Lower leg skin (tissue), 4 donors: ENCODE measurements around the gene GRB10. TPM values are rescaled to one million over a fixed set of nuclear protein-coding genes. Genes with fewer than 3 reads are reported as not detected.
"Not testable (repeated sequence)": the region's sequence is repeated elsewhere in the genome, so short reads cannot be mapped to it uniquely, and the experiment has no call there.

Experiments used
- DNase-seq, 2 donors: peaks; one replicate each; pipeline ENCODE4 v3.0.0-alpha.2; 2019; ENCODE audit warnings: low spot score in 2 of 2
- H3K4me3 ChIP-seq: fragments of 200-600 bp; sonication (generic); 2 replicates; pipeline ENCODE4 v1.5.1; 2017; ENCODE audit warnings: mild to moderate bottlenecking, low read depth; ENCODE audit not compliant: poor library complexity, severe bottlenecking
- POLR2A ChIP-seq, 2 donors: fragments of 450-650 bp; IDR thresholded peaks; one replicate each; pipeline ENCODE4 v1.6.1; 2016 to 2017; ENCODE audit warnings: antibody characterized with exemption in 2 of 2, mild to moderate bottlenecking in 1 of 2, moderate library complexity in 1 of 2
- WGBS, 2 donors: methylation state at CpG; one replicate each; pipeline ENCODE4 v1.1.5; 2018; 5-methylcytosine and 5-hydroxymethylcytosine counted together
- intact Hi-C: fragments of 100-400 bp; cut with DNase I; formaldehyde crosslinking; loops from one replicate; pipeline ENCODE4 v1.15.0; 2023; ENCODE audit warnings: low total_unique reads
- total RNA-seq, 4 donors: library from RNA; depleted of rRNA; stranded (reverse); fragments of >200 nt; gene quantifications; one replicate each; pipeline ENCODE4 v1.1.0, GENCODE V29; 2016
- TF ChIP-seq, protein P1 (sequence below), 3 donors: fragments of 450-650 bp; IDR thresholded peaks; one replicate each; pipeline ENCODE4 v1.5.1; 2016; ENCODE audit warnings: antibody characterized with exemption in 3 of 3, mild to moderate bottlenecking in 3 of 3, moderate library complexity in 2 of 3

Gene GRB10
- total RNA-seq, 4 donors from 2014 or later, result 6.6 to 25.7 (median 15.2) TPM

DNA sequence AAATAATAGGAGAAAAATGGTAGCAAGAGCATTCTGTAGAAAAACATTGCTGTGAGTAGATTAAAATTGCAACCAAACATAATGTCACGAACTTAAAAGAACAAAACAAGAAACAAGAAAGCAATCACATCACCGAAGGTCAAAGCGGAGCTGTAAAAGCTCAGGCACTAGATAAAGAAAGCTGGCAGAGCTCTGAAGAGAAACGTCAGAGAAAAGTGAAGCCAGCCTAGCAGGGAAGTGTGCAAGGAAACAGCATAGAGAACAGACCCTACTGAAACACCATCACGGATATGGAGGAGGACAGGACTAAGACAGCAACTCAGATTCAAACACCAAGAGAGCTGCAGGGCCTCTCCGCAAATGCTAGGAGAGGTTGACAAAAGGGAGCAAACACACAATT is 195.0 kb downstream of the GRB10 start:
- H3K4me3 ChIP-seq, result no peak overlapping the region
- no peak for DNase-seq
- intact Hi-C loops, result loop anchor here (5.0 kb wide), 1 partner anchor 1640 kb away; no protein-coding TSS in a partner anchor
- WGBS, 2 donors, result 84 to 87% methylated on average over 6 of the region's 6 CpGs
- TF ChIP-seq, protein P1, sequence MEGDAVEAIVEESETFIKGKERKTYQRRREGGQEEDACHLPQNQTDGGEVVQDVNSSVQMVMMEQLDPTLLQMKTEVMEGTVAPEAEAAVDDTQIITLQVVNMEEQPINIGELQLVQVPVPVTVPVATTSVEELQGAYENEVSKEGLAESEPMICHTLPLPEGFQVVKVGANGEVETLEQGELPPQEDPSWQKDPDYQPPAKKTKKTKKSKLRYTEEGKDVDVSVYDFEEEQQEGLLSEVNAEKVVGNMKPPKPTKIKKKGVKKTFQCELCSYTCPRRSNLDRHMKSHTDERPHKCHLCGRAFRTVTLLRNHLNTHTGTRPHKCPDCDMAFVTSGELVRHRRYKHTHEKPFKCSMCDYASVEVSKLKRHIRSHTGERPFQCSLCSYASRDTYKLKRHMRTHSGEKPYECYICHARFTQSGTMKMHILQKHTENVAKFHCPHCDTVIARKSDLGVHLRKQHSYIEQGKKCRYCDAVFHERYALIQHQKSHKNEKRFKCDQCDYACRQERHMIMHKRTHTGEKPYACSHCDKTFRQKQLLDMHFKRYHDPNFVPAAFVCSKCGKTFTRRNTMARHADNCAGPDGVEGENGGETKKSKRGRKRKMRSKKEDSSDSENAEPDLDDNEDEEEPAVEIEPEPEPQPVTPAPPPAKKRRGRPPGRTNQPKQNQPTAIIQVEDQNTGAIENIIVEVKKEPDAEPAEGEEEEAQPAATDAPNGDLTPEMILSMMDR (IDR thresholded peaks at IDR 0.05), result no peak
- TF ChIP-seq POLR2A (IDR thresholded peaks at IDR 0.05), result no peak

DNA sequence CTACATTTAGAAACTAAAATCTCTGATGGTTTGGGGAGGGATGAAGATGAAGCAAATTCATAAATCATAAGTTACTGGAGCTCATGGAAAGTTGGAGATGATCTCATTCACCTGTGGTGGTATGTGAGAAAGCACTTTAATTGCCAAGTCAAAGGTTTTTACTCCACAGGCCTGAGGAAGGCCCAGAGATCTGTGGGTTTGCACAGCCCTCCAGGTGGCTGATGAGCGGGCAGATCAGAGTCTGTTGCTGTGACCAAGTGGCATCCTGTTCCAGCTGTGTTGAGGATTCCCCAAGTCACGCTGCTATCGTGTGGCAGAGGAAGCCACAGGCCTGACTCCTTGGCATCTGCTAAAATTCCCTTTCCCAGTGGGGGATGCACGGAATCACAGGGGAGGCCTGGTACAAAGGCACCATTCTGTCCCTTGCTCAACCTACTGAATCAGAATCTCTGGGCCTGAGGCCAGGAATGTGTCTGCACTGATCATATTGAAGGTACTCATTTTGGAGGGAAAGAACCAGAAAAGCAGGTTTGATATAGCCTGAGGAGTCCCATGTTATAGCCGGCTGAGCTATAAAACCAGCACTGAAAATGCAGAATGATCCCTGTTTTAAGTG is 197.8 kb downstream of the GRB10 start:
- H3K4me3 ChIP-seq, result no peak overlapping the region
- TF ChIP-seq, protein P1 (IDR thresholded peaks at IDR 0.05), result no peak
- TF ChIP-seq POLR2A (IDR thresholded peaks at IDR 0.05), result no peak
- intact Hi-C loops, result loop anchor here (5.0 kb wide), 1 partner anchor 1642 kb away; no protein-coding TSS in a partner anchor
- no peak for DNase-seq
- WGBS, 2 donors, result 55 to 59% methylated on average over 5 of the region's 5 CpGs

DNA sequence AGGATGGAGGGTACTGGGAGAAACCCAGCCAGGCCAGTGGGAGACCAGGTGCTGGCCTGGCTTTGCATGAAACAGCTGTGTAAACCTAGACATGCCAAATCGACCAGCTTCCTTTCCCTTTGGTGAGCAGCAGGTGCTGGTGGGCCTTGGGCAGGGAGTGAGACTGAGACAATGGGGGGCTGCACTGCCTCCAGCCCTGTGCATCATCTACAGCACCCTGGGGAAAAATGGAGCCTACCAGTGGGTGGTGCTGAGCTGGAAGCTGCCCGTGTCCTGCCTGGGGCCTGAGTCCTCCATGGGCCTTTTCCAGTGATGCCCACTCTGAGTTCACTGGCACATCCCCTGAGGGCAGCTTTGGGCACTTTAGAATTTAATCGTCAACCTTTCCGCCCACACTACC is 198.3 kb downstream of the GRB10 start:
- no peak for DNase-seq
- no peak overlapping the region for H3K4me3 ChIP-seq
- intact Hi-C loops, result no loop called here
- TF ChIP-seq, protein P1 (IDR thresholded peaks at IDR 0.05), result no peak
- no peak for TF ChIP-seq POLR2A (IDR thresholded peaks at IDR 0.05)
- WGBS, 2 donors, result 73 to 75% methylated on average over 4 of the region's 4 CpGs

DNA sequence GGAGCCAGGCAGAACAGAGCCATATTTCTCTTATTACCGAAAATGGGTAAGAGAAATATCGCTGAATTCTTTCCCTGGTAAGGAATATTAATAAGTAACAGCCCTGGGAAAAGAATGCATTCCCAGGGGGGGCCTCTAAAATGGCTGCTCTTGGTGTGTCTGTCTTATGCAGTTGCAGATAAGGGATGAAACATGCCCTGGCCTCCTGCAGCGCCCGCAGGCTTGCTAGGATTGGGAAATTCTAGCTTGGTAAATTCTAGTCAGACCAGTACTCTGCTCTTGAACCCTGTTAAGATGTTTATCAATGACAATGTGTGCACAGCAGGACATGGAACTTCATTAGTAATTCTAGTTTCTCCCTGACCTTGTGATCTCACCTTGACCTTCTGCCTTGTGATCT is 199.4 kb downstream of the GRB10 start:
- intact Hi-C loops, DNase-seq, H3K4me3 ChIP-seq: not testable (repeated sequence)
- WGBS, 2 donors, result 92 to 93% methylated on average over 4 of the region's 4 CpGs

- intact Hi-C loops, H3K4me3 ChIP-seq, DNase-seq: not testable (repeated sequence)
- 95 to 97% methylated on average over 4 of the region's 4 CpGs for WGBS, 2 donors
These were observed 200.4 kb downstream of the GRB10 start for GRCh38 chr7:50582271-50582670.

- intact Hi-C loops, DNase-seq, H3K4me3 ChIP-seq: not testable (repeated sequence)
- 57 to 71% methylated on average over 2 of the region's 2 CpGs for WGBS, 2 donors
These were observed 202.0 kb downstream of the GRB10 start for GRCh38 chr7:50580666-50581065.

DNA sequence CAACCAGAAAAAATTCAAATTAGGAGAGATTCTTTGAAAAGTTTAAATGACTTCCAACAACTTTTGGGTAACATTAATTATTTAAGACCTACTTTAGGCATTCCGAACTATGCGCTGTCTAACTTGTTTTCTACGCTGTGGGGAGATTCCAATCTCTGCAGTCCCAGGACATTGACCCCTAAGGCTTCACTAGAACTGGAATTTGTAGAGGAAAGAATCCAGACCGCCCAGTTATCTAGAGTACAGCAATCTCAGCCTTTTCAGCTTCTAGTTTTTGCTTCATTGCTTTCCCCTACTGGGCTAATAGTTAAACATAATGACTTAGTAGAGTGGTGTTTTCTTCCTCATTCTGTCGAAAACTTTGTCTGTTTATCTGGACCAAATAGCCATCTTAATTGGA is 202.6 kb downstream of the GRB10 start:
- TF ChIP-seq, protein P1 (IDR thresholded peaks at IDR 0.05), result no peak
- TF ChIP-seq POLR2A (IDR thresholded peaks at IDR 0.05), result no peak
- intact Hi-C loops, result no loop called here
- 80 to 88% methylated on average over 5 of the region's 5 CpGs for WGBS, 2 donors
- no peak for DNase-seq
- H3K4me3 ChIP-seq, result no peak overlapping the region

DNA sequence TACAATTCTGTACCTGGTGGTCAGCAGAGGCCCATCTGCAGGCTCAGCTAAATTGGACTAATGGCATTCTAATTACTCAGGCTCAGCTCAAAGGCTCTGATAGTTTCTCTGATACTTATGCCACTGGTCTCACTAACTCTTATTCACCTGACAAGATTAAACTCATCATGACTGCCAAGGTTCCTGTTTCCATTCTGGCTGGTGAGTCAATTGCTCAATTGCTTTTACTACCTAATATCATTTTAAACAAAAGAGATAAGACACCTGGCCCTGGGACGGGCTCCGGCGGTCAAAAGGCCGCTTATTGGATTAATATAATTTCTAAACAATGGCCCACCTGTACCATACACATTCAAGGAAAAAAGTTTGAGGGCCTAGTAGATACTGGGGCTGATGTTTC is 204.6 kb downstream of the GRB10 start:
- DNase-seq, intact Hi-C loops, H3K4me3 ChIP-seq: not testable (repeated sequence)
- WGBS, 2 donors, result 83 to 96% methylated on average over 4 of the region's 4 CpGs
